22Rv1 (cell line): ENCODE data around the gene ACP6.

Experiments used
- ZFX ChIP-seq: fragments of 450-650 bp; IDR thresholded peaks from 2 replicates; pipeline ENCODE4 v1.6.1; 2017; ENCODE audit warnings: antibody characterized with exemption, borderline replicate concordance
- TF ChIP-seq, protein P1 (sequence below): fragments of 450-650 bp; IDR thresholded peaks from 2 replicates; pipeline ENCODE4 v1.5.1; 2017; ENCODE audit warnings: mild to moderate bottlenecking

- TF ChIP-seq, protein P1, sequence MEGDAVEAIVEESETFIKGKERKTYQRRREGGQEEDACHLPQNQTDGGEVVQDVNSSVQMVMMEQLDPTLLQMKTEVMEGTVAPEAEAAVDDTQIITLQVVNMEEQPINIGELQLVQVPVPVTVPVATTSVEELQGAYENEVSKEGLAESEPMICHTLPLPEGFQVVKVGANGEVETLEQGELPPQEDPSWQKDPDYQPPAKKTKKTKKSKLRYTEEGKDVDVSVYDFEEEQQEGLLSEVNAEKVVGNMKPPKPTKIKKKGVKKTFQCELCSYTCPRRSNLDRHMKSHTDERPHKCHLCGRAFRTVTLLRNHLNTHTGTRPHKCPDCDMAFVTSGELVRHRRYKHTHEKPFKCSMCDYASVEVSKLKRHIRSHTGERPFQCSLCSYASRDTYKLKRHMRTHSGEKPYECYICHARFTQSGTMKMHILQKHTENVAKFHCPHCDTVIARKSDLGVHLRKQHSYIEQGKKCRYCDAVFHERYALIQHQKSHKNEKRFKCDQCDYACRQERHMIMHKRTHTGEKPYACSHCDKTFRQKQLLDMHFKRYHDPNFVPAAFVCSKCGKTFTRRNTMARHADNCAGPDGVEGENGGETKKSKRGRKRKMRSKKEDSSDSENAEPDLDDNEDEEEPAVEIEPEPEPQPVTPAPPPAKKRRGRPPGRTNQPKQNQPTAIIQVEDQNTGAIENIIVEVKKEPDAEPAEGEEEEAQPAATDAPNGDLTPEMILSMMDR: no peak
- no peak for TF ChIP-seq ZFX
These were observed 73.3 kb downstream of the ACP6 start for GRCh38 chr1:147597010-147597409.
